Prostate gland (tissue), 2 donors: Measurements from ENCODE around the gene SLC25A19.

Experiments
- POLR2A ChIP-seq: fragments of 450-650 bp; IDR thresholded peaks from one replicate; pipeline ENCODE4 v1.6.1; 2016; ENCODE audit warnings: antibody characterized with exemption, mild to moderate bottlenecking
- TF ChIP-seq, protein P1 (sequence below), 4 experiments: fragments of 200-600 bp in 2 of 4; fragments of 450-650 bp in 2 of 4; sonication (generic) in 2 of 4; IDR thresholded peaks; 1 replicate in 3 of 4; 2 replicates in 1 of 4; pipeline ENCODE4 v1.5.1; 2016 to 2019; ENCODE audit warnings: antibody characterized with exemption in 4 of 4, mild to moderate bottlenecking in 2 of 4, moderate library complexity in 2 of 4

DNA sequence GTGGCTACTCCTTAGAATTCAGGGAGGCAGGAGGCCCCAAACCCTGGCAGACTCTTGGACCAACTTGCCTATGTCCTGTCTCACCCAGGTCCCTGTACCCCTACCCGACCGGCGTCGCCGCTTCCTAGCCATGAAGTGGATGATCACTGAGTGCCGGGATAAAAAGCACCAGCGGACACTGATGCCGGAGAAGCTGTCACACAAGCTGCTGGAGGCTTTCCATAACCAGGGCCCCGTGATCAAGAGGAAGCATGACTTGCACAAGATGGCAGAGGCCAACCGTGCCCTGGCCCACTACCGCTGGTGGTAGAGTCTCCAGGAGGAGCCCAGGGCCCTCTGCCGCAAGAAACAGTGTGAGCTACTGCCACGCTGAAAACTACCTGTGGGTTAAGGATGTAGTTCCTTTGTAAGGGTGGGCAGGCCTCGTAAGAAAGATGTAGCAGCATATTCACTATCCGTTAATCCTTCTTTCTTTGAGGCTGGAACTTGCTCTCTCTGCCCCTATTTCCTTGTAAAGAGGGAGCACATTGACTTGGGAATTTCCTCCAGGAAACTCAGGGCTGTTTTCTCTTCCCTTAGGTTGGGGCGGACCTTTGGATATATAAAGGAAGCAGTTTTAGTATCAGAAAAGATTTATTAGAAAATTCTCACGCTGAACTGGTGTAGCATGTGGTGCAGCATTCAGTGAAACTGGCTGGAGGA is 23.5 kb downstream of the SLC25A19 start:
- TF ChIP-seq, protein P1, sequence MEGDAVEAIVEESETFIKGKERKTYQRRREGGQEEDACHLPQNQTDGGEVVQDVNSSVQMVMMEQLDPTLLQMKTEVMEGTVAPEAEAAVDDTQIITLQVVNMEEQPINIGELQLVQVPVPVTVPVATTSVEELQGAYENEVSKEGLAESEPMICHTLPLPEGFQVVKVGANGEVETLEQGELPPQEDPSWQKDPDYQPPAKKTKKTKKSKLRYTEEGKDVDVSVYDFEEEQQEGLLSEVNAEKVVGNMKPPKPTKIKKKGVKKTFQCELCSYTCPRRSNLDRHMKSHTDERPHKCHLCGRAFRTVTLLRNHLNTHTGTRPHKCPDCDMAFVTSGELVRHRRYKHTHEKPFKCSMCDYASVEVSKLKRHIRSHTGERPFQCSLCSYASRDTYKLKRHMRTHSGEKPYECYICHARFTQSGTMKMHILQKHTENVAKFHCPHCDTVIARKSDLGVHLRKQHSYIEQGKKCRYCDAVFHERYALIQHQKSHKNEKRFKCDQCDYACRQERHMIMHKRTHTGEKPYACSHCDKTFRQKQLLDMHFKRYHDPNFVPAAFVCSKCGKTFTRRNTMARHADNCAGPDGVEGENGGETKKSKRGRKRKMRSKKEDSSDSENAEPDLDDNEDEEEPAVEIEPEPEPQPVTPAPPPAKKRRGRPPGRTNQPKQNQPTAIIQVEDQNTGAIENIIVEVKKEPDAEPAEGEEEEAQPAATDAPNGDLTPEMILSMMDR (IDR thresholded peaks at IDR 0.05), result no peak
- no peak for TF ChIP-seq POLR2A
